NCI-H774 (cell line): ENCODE data around the gene PLTP.
A peak's percentile ranks its signal among the peaks of the same experiment; 100 is the strongest.
"Not testable (repeated sequence)": the region's sequence is repeated elsewhere in the genome, so short reads cannot be mapped to it uniquely, and the experiment has no call there.

Source experiments
- DNase-seq: peaks from one replicate; lab custom pipeline; 2025; lab: John Stamatoyannopoulos, UW

Gene PLTP

DNA sequence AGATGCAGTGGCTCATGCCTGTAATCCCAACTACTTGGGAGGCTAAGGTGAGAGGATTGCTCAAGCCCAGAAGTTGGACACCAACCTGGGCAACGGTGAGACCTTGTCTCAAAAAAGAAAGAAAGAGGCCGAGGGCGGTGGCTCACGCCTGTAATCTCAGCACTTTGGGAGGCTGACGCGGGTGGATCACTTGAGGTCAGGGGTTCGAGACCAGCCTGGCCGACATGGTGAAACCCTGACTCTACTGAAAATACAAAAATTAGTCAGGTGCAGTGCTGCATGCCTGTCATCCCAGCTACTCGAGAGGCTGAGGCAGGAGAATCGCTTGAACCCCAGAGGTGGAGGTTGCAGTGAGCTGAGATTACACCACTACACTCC, 37.9 kb downstream of the PLTP start:
- DNase-seq, result not testable (repeated sequence)

DNA sequence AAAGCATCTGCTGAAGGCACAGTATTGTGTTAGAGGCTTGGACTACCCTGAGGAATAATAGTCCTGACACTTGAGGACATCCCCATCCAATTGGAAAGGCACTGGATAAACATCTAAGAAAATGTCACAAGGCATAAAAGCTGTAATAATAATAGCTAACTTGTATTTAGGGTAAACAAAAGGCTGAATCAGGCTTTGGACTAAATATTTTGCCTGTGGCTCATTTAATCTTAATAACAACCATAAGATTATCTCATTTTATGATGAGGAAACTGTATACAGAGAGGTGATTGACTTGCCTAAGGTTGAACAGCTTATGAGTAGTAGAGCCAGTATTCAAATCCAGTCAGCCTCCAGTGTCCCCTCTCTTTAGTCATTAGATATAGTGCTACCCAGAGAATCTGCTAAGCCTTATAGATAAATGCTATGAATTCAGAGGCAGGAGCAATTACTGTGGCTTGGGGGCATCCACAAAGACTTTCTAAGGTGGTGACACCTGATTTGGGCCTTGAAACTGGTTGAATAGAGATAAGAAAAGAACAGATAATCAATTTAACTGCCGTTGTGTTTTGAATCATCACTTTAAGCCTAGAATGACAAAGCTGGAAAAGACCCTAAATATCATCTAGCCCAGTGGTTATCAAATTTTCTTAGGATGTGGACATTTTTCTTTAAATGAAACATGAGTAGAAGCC, 38.4 kb downstream of the PLTP start:
- DNase-seq, result no peak

DNA sequence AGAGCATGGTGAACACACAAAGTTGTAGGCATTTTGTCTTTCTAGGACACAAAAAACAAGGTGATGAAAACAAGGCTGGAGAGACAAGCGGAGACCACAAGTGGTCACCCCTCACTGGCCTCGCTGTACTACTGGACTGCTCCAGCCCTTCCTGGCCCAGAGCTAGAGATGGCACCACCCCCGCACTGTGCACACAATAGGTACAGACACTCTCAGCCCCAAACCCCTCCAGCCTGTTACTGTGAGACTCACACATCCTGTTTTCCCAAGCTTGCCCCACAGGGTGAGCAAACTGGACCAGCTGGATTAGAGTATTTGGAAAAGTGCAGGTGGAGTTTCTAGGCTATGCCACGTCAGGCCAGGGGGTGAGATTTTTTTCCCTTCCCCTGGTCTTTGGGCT, 39.3 kb downstream of the PLTP start:
- DNase-seq, result no peak

DNA sequence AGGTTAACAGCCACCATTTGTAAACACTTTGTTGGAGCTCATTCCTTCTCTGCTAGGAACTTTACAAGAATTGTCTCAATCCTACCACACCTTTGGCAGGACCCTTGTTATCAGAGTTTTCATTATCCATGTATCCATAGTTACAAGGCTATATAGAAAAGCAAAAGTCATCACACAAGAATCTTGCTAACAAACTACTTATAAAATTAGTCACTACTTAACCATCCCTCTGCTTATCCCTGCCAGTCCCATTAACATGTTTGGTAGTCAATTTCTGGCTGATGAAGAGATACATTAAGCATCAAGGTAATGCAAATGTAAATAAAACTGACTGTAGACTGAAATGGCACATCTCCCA, 44.2 kb downstream of the PLTP start:
- no peak for DNase-seq

DNA sequence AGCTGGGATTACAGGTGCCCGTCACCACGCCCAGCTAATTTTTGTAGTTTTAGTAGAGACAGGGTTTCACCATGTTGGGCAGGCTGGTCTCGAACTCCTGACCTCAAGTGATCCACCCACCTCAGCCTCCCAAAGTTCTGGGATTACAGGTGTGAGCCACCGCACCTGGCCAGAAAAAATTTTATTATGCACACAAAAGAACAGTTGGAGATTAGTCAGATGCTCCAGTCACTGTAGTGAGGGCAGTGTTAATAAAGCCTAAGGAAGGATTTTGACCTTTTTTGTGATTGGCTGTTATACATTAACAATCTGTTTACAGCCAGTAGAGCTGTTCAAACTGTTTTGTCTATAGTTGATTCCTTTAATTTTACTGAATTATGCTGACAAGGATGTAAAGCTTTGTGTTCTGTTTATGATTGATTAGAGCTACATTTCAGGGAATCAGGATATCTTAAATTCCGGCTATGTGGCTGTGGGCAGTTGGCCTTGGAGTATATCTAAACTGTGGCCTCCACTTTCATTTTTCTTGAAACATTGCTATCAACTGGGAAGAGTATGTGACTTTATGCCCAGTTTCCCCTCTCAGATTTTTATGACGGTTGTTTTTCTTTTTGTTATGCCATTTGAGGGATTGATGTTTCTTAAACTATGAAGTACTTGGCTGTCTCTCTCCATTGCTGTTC, 44.7 kb downstream of the PLTP start:
- DNase-seq, result no peak

DNA sequence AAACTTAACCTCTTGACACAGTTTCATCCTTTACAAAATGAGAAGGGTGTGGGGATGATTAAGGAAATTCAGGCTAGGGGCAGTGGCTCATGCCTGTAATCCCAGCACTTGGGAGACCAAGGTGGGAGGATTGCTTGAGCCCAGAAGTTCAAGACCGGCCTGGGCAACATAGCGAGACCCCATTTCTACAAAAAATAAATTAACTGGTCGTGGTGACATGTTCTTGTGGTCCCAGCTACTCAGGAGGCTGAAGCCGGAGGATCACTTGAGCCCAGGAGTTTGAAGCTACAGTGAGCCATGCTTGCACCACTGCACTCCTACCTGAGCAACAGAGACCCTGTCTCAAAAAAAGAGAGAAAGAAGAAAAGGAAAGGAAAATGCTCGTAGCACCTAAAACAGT, 45.5 kb downstream of the PLTP start:
- no peak for DNase-seq

DNA sequence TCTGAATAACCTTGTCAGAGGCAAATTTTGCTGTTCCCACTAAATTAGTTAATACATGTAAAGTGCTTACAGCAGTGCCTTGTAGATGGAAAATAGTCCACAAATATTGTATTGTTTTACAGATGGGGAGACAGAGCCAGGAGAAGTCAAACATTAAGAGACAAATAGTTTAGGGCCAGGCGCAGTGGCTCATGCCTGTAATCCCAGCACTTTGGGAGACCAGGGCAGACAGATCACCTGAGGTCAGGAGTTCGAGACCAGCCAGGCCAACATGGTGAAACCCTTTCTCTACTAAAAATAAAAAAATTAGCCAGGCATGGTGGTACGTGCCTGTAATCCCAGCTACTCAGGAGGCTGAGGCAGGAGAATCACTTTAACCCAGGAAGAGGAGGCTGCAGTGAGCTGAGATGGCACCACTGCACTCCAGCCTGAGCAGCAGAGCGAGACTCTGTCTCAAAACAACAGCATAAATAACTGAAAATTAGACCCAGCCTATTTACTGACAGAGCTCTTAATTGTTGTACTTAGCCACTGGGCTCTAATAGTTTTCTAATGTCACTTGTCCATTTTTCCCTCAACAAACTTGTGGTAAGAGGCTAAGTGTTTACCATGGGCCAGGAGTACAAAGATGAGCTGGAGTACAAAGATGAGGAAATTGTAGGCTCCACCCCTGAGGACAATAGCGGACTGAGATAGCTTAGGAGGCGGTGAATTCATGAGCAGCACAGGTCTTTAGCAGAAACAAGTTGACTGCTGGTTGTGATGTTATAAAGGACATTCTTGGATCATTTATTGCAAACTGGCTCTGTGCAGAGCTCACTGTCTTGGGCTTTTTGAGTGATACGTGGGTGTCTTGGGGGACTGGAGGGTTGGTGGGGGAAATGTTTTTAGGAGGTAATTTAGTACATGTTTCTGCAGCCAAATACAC, 48.1 kb downstream of the PLTP start:
- DNase-seq, result peak; percentile 2

DNA sequence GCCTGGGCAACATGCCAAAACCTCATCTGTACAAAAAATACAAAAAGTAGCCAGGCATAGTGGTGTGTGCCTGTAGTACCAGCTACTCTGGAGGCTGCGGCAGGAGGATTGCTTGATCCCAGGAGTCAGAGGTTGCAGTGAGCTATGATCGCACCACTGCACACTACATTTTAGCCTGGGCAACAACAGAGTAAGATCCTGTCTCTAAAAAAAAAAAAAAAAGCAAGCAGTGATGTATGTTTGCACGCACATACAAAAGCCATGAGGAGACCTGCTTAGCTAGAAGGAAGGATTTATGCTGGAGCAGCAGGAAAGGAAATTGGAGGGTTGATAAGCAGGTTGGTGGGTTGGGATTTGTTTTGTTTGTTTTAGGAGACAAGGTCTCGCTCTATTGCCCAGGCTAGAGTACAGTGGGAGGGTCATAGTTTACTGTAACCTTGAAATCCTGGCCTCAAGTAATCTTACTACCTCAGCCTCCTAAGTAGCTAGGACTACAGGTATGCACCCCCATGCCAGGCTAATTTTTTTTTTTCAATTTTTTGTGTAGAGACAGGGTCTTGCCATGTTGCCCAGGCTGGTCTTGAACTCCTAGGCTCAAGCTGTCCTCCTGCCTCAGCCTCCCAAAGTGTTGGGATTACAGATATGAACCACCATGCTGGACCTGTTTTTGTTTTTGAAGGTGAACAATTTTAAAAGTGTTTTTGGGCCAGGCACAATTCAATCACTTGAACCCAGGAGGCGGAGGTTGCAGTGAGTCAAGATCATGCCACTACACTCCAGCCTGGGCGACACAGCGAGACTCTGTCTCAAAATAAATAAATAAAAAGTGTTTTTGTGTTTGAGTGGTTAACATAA, 50.5 kb downstream of the PLTP start:
- DNase-seq, result peak; percentile 11

DNA sequence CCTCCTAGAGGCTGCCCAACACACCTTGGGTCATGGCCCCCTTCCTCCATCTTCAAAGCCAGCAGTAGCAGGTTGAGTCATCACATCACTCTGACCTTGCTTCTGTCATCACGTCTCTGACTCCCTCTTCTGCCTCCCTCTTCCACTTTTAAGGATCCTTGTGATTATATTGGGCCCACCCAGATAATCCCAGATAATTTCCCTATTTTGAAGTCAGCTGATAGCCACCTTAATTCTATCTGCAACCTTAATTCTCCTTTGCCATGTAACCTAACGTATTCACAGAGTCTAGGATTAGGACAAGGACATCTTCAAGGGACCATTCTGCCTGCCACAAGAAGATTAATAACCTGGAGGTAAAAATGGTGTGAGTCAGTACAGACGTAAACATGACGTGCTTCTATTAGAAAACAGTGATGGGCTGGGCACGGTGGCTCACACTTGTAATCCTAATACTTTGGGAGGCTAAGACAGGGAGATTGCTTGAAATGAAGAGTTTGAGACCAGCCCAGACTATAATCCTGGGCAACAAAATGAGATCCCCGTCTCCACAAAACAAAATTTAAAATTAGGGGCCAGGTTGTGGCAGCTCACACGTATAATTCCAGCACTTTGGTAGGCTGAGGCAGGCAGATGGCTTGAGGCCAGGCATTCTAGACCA, 51.3 kb downstream of the PLTP start:
- no peak for DNase-seq

DNA sequence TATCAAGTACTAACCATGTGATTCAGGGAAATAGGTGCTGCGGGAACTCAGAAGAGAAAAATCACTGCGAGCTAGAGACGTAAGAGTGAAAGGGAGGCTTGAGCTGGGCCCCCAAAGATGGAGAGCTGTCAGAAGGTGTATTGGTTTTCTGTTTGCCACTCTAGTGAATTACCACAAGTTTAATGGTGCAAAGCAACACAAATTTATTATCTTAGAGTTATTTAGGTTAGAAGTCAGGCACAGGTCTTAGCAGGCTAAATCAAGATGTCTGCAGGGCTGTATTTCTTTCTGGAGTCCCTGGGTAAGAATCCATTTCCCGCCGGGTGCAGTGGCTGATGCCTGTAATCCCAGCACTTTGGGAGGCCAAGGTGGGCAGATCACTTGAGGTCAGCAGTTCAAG, 52.0 kb downstream of the PLTP start:
- DNase-seq, result no peak

DNA sequence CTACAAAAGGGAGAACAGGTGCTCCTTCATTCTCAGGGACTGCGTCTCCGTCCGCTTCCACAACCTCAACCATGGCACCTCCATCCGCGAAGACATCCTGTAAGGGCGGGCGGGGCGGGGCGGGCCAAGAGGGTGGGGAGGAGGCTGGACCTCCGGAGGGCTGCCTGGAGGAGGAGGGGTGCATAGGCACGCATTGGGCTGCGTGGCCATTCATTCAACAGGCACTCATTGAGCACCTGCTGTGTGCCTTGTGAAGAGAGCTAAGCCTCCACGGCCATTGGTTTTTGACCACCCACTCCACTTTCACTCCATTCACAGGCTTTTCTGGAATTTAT, 54.1 kb downstream of the PLTP start:
- DNase-seq, result peak; percentile 2

DNA sequence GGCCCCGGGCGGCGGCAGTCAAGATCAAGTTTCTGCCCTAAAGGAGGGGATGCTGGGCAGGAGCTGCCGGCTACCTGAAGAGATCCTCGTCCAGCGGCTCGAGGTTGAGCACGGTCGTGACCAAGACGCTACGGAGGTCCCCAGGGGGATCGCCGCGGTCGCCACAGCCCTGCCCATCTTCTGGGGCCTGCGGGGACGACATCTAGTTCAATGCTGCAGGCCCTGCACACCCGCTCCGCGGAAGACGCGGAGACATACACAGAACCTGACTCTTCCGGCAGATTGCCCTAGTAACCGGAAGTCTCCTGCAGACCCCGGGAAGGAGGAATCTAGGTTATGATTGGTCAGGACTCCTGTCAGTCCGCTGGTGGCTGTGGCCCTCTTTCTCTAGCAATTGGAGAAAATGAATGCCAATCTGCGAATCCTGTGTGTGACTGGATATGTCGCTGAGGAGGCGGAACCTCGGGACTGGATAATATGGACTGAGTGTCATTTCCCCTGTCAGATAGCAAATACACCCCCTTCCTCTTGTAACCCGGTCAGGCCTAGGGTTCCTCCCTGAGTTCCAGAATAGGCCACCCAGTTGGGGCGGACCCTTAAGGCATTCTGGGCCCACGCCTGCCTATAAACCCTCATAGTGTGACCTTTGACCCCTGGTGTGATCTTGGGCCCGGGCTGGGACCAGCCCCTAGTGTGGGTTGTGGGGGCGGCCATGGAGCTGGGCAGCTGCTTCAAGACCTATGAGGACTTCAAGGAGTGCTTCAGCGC, 54.7 kb downstream of the PLTP start, which contains the start of the genes ACOT8 and ZSWIM3:
Gene ACOT8, minus strand, starts transcription at position 279 of the 768 bp plus-strand sequence. Its CDS starts 77 bp downstream, at position 202.
Gene ZSWIM3, plus strand, starts transcription at position 501 of the 768 bp plus-strand sequence. Its CDS starts 212 bp downstream, at position 713.
- DNase-seq, result peak; percentile 99

DNA sequence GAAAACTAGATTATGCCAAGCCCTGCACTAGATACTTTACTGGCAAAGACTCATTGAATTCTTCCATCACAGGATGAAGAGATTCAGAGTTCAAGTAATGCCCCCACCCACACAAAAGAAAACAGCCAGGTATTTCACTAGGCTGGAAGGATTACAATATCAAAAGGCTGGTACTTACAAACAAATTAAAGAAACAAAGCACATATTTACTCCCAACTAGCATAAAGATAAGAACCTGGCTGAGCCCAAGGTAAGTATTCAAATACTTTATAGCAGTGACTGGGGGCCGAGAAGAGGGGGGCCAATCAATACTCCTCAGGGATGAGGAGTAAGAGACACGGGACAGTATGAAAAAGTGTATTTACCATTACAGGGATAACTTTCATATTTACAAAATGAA, 58.5 kb downstream of the PLTP start:
- no peak for DNase-seq

DNA sequence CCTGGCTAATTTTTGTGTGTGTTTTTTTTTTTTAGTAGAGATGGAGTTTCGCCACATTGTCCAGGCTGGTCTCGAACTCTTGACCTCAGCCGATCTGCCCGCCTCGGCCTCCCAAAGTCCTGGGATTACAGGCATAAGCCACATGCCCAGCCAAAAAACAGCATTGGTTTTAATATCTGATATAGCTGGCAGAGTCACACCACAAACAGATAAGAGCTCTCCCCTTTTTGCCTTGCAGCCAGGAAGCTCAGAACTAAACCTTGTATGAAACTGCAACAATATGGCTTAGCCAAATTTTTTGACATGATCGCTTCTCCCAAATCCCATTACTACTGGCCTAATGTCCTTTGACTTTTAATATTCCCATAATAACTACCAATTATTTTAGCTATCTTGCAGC, 59.6 kb downstream of the PLTP start:
- no peak for DNase-seq

DNA sequence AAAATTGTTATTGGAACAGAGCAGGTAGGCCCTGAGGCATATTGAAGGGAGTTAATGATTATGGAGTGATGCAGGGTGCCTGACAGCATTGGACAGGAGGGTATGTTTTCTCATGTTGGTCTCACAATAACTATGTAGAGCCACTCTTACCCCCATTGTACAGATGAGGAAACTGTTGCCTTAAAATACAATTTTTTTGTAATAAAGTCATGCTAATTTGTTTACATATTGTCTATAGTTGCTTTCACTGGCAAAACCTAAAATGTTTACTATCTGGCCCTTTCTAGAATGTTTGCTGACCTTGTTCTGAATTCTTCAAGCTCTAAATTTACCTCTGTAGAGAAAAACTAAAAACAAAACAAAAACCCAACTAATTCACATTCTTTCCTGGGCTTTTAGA, 60.5 kb downstream of the PLTP start:
- no peak for DNase-seq

DNA sequence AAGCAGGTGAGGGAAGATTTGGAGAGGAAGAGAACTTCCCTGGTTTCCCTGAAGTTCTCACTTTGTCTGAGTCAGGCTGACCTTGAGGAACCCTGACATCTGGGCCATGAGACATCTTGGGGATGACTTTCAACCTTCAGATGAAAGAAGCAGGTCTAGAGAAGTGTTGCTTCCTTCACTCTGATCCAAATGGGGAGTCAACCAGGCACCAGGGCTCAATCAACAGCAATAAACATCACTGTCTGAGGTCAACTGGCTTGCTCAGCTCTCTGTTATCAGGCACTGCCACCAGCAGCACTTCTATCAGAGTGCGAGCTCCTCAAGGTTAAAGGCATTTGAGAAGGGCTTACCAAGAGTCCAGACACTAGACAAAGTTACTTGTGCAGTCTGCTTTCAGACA, 61.0 kb downstream of the PLTP start:
- no peak for DNase-seq

DNA sequence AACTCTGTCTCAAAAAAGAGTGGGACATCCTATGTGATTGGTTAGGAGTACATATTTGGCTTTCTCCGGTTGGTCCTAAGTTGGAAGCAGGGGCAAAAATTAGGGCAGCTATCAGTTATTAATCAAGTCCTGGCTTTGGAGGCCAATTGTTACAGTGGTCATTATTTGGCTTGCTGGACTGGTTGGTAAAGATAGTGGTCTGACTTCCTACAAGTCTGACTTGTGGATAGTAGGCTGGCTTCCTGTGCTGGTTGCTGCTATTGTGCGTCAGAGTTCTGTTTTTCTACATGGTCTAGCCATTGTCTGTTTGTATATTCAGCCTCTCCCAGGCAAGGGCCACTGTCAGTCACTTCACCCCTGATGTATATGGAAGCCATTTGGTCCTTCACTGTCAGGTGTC, 61.7 kb downstream of the PLTP start:
- no peak for DNase-seq

DNA sequence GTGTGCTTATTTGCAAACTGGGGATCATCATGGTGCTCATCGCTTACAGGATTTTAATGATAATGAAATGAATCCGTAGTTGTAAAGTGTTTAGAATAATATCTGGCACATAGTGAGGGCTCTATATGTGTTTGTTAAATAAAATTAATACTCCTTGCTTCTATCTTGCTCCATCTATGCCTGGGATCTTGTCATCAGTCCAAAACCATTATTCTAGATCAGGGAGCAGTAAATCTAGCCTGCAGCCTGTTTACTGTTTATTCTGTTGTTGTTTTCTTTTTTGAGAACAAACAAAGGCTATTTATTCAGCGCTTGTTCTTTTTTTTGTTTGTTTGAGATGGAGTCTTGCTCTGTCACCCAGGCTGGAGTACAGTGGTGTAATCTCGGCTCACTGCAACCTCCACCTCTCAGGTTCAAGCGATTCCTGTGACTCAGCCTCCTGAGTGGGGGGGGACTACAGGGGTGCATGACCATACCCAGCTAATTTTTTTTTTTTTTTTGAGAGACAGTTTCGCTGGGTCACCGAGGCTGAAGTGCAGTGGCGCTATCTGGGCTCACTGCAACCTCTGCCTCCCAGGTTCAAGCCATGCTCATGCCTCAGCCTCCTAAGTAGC, 62.9 kb downstream of the PLTP start:
- no peak for DNase-seq
